Gastrocnemius medialis (tissue), 4 donors: ENCODE data around the gene PBX4. TPM values are rescaled to one million over a fixed set of nuclear protein-coding genes. Genes with fewer than 3 reads are reported as not detected.
"Not testable (repeated sequence)": the region's sequence is repeated elsewhere in the genome, so short reads cannot be mapped to it uniquely, and the experiment has no call there.

ENCODE experiments used
- ATAC-seq, 2 donors: fragments of 150-250 bp; one replicate each; pipeline ENCODE4 v1.9.1; 2016
- DNase-seq, 2 donors: peaks; one replicate each; pipeline ENCODE4 v3.0.0-alpha.2; 2019
- H3K27ac ChIP-seq, 4 donors: fragments of 200-600 bp; sonication (generic); 1 replicate in 1 of 4; 2 replicates in 3 of 4; pipeline ENCODE4 v1.5.1; 2016 to 2018; ENCODE audit warnings: mild to moderate bottlenecking in 2 of 4, moderate library complexity in 1 of 4
- H3K27me3 ChIP-seq, 3 donors: fragments of 200-600 bp; sonication (generic) in 2 of 3; 1 replicate in 1 of 3; 2 replicates in 2 of 3; pipeline versions ENCODE4 v1.5.1 to v1.6.0; 2016 to 2019; ENCODE audit warnings: mild to moderate bottlenecking in 1 of 3, moderate library complexity in 1 of 3
- H3K36me3 ChIP-seq, 2 donors: fragments of 200-600 bp; sonication (generic) in 1 of 2; one replicate each; pipeline ENCODE4 v1.5.1; 2017 to 2018
- H3K4me1 ChIP-seq, 2 donors: fragments of 200-600 bp; sonication (generic) in 1 of 2; one replicate each; pipeline ENCODE4 v1.5.1; 2016 to 2017; ENCODE audit warnings: mild to moderate bottlenecking in 2 of 2
- H3K4me3 ChIP-seq, 4 donors: fragments of 200-600 bp; sonication (generic) in 3 of 4; 1 replicate in 1 of 4; 2 replicates in 3 of 4; pipeline ENCODE4 v1.5.1; 2016 to 2019; ENCODE audit warnings: mild to moderate bottlenecking in 2 of 4
- H3K9me3 ChIP-seq, 3 donors: fragments of 200-600 bp; sonication (generic) in 2 of 3; 1 replicate in 1 of 3; 2 replicates in 2 of 3; pipeline ENCODE4 v1.5.1; 2016 to 2019
- POLR2A ChIP-seq, 2 donors: fragments of 450-650 bp; IDR thresholded peaks; one replicate each; pipeline ENCODE4 v1.6.1; 2017; ENCODE audit warnings: antibody characterized with exemption in 2 of 2, mild to moderate bottlenecking in 2 of 2, moderate library complexity in 2 of 2
- in situ Hi-C, 4 donors: fragments of 200-750 bp; cut with MboI; loops; one replicate each; pipeline versions ENCODE4 v1.15.0 to v1.8.0; 2017; ENCODE audit warnings: low sequenced_read_pairs in 4 of 4
- intact Hi-C: fragments of 100-400 bp; cut with DNase I; formaldehyde crosslinking; loops from one replicate; pipeline ENCODE4 v1.15.1; 2023; ENCODE audit warnings: low total_unique reads
- total RNA-seq, 4 donors: library from RNA; depleted of rRNA; stranded (reverse); fragments of >200 nt; gene quantifications; one replicate each; pipeline versions ENCODE4 v1.1.0 to v1.2.3, GENCODE V29; 2016
- TF ChIP-seq, protein P1 (sequence below), 5 experiments: fragments of 450-650 bp in 3 of 5; fragments of 200-600 bp in 2 of 5; sonication (generic) in 2 of 5; IDR thresholded peaks in 4 of 5; conservative IDR thresholded peaks in 1 of 5; 1 replicate in 4 of 5; 2 replicates in 1 of 5; pipeline ENCODE4 v1.5.1; 2016 to 2019; ENCODE audit warnings: antibody characterized with exemption in 5 of 5, mild to moderate bottlenecking in 3 of 5, moderate library complexity in 3 of 5

PBX4 gene, protein sequence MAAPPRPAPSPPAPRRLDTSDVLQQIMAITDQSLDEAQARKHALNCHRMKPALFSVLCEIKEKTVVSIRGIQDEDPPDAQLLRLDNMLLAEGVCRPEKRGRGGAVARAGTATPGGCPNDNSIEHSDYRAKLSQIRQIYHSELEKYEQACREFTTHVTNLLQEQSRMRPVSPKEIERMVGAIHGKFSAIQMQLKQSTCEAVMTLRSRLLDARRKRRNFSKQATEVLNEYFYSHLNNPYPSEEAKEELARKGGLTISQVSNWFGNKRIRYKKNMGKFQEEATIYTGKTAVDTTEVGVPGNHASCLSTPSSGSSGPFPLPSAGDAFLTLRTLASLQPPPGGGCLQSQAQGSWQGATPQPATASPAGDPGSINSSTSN
- not detected for total RNA-seq

- Histone ChIP-seq H3K36me3 (no peaks in the 10 kb centered on the region), H3K4me1 (peaks cover 0 to 8% of the 10 kb centered on the region in 2 donors), H3K27ac (no peak within 1 kb of the TSS), H3K4me3 (peak within 1 kb of the TSS in 2 of 4 donors; percentile 28 to 39), H3K27me3 (peaks cover 8 to 19% (median 14%) of the 10 kb centered on the region in 3 donors), H3K9me3 (no peaks in the 10 kb centered on the region)
- intact Hi-C loops (no loop called here), in situ Hi-C loops (no loop called here)
- TF ChIP-seq POLR2A (IDR thresholded peaks at IDR 0.05), result no peak
- TF ChIP-seq, protein P1, sequence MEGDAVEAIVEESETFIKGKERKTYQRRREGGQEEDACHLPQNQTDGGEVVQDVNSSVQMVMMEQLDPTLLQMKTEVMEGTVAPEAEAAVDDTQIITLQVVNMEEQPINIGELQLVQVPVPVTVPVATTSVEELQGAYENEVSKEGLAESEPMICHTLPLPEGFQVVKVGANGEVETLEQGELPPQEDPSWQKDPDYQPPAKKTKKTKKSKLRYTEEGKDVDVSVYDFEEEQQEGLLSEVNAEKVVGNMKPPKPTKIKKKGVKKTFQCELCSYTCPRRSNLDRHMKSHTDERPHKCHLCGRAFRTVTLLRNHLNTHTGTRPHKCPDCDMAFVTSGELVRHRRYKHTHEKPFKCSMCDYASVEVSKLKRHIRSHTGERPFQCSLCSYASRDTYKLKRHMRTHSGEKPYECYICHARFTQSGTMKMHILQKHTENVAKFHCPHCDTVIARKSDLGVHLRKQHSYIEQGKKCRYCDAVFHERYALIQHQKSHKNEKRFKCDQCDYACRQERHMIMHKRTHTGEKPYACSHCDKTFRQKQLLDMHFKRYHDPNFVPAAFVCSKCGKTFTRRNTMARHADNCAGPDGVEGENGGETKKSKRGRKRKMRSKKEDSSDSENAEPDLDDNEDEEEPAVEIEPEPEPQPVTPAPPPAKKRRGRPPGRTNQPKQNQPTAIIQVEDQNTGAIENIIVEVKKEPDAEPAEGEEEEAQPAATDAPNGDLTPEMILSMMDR (IDR thresholded peaks at IDR 0.05 in 4 of 5, conservative IDR thresholded peaks at IDR 0.05 in 1 of 5), result no peak
- peak; percentile 67 to 68 for DNase-seq
- ATAC-seq, result peak; percentile 65 to 82
These were observed at the start of gene PBX4 for GRCh38 chr19:19618219-19619051. PBX4 (minus strand) TSS chr19:19618687; CDS start chr19:19618629, 58 bp downstream.

DNA sequence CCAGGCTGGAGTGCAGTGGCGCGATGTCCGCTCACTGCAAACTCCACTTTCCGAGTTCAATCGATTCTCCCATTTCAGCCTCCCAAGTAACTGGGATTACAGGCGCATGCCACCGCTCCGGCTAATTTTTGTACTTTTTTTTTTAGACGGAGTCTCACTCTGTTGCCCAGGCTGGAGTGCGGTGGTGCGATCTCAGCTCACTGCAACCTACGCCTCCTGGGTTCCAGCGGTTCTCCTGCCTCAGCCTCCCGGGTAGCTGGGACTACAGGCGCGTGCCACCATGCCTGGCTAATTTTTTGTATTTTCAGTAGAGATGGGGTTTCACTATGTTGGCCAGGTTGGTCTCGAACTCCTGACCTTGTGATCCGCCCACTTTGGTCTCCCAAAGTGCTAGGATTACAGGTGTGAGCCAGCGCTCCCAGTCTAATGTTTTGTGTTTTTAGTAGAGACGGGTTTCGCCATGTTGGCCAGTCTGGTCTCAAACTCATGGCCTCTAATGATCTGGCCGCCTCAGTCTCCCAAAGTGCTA, 47.0 kb upstream of the PBX4 start:
- not testable (repeated sequence) for H3K27ac ChIP-seq, H3K36me3 ChIP-seq, ATAC-seq, H3K27me3 ChIP-seq, DNase-seq, H3K9me3 ChIP-seq, H3K4me3 ChIP-seq
- H3K4me1 ChIP-seq, result peaks cover 18 to 30% of the 10 kb centered on the region in 2 donors
- intact Hi-C loops, result loop anchor here (5.0 kb wide), 2 partner anchors 67 to 202 kb away; partner anchors contain the start of genes ZNF14 and ZNF253
- in situ Hi-C loops, result loop anchor here in 1 of 4 donors (25.0 kb wide), 1 partner anchor 278 kb away; no protein-coding TSS in a partner anchor

- ATAC-seq (peak; percentile 93 to 98), DNase-seq (peak; percentile 95 to 96)
- no peaks in the 10 kb centered on the region for H3K27me3 ChIP-seq
- peaks cover 10 to 25% of the 10 kb centered on the region in 2 donors for H3K4me1 ChIP-seq
- H3K9me3 ChIP-seq, result no peaks in the 10 kb centered on the region
- in situ Hi-C loops (loop anchor here in 1 of 4 donors (25.0 kb wide), 1 partner anchor 276 kb away; no protein-coding TSS in a partner anchor), intact Hi-C loops (loop anchor here (2.0 to 5.0 kb wide), 4 partner anchors 113 to 341 kb away; partner anchors contain the start of genes GATAD2A, MAU2, SUGP1 and ZNF506)
- H3K4me3 ChIP-seq, result peak within 1 kb of the TSS; percentile 77 to 96 (median 94)
- TF ChIP-seq, protein P1 (IDR thresholded peaks at IDR 0.05 in 4 of 5, conservative IDR thresholded peaks at IDR 0.05 in 1 of 5), result peak in 1 of 5 experiments; percentile 44
- TF ChIP-seq POLR2A (IDR thresholded peaks at IDR 0.05), result peak; percentile 41 to 59
- peaks cover 0 to 10% of the 10 kb centered on the region in 2 donors for H3K36me3 ChIP-seq
- H3K27ac ChIP-seq, result peak within 1 kb of the TSS; percentile 93 to 99 (median 96)
These were observed 45.0 kb upstream of the PBX4 start, which contains the start of gene ATP13A1 for GRCh38 chr19:19663256-19664120. ATP13A1 (minus strand) TSS chr19:19663676; CDS start chr19:19663666, 10 bp downstream.

DNA sequence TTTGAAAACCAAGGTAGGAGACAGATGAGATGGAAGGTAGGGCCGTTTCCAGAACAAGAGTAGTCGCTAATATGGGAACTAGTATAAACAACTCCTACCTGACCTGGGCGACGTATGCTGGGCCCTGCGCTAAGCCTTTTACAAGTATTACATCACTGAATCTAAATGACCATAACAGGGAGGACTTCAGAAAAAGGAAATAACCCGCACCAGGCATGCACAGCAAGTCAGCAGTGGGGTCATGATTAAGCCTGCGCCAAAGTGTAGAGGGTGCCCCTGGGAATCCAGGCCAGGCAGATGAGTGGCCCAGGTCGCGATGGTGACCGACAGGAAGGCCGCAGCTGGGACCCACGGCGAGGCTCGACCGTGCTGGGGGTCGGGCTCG, 44.4 kb upstream of the PBX4 start:
- Histone ChIP-seq H3K36me3 (peaks cover 0 to 16% of the 10 kb centered on the region in 2 donors), H3K4me1 (peaks cover 10 to 21% of the 10 kb centered on the region in 2 donors), H3K9me3 (no peaks in the 10 kb centered on the region), H3K27me3 (no peaks in the 10 kb centered on the region), H3K4me3 (peak overlapping the region; percentile 77 to 96 (median 94)), H3K27ac (peak overlapping the region; percentile 93 to 99 (median 96))
- in situ Hi-C loops (loop anchor here in 1 of 4 donors (25.0 kb wide), 1 partner anchor 276 kb away; no protein-coding TSS in a partner anchor), intact Hi-C loops (loop anchor here (2.0 to 5.0 kb wide), 4 partner anchors 114 to 341 kb away; partner anchors contain the start of genes GATAD2A, MAU2, SUGP1 and ZNF506)
- no peak for TF ChIP-seq POLR2A (IDR thresholded peaks at IDR 0.05)
- DNase-seq, result no peak
- ATAC-seq, result no peak
